Keratinocyte (primary cell): ENCODE data around the gene COL7A1. TPM values are rescaled to one million over a fixed set of nuclear protein-coding genes. Genes with fewer than 3 reads are reported as not detected.

Experiments
- DNase-seq: peaks from one replicate; pipeline ENCODE4 v3.0.0-alpha.2; 2011; ENCODE audit warnings: low read depth, missing footprints, low spot score
- FAIRE-seq: peaks from 2 replicates; lab custom pipeline; 2011; peaks lifted over from hg19 to GRCh38; lab: Jason Lieb, UNC
- H2AFZ ChIP-seq: 2 replicates; pipeline ENCODE4 v1.6.0; 2012; ENCODE audit warnings: low read length, control low read depth, inconsistent platforms; ENCODE audit not compliant: control insufficient read depth
- H3K27ac ChIP-seq: 2 replicates; pipeline ENCODE4 v1.5.1; 2011; ENCODE audit warnings: low read length; ENCODE audit not compliant: control insufficient read depth, insufficient read depth
- H3K27me3 ChIP-seq: 3 replicates; pipeline ENCODE4 v1.6.0; 2011; ENCODE audit warnings: low read length; ENCODE audit not compliant: control insufficient read depth, insufficient read depth; ENCODE audit errors: extremely low read depth
- H3K36me3 ChIP-seq, 2 experiments: 2 replicates in 1 of 2; 3 replicates in 1 of 2; pipeline ENCODE4 v1.5.1; 2011; ENCODE audit warnings: low read length in 2 of 2, mild to moderate bottlenecking in 1 of 2; ENCODE audit not compliant: control insufficient read depth in 2 of 2, insufficient read depth in 2 of 2; ENCODE audit errors: extremely low read depth in 1 of 2
- H3K4me1 ChIP-seq: 3 replicates; pipeline ENCODE4 v1.5.1; 2011; ENCODE audit warnings: low read length; ENCODE audit not compliant: control insufficient read depth, insufficient read depth; ENCODE audit errors: extremely low read depth
- H3K4me2 ChIP-seq: 3 replicates; pipeline ENCODE4 v1.6.0; 2011; ENCODE audit warnings: low read depth, low read length; ENCODE audit not compliant: control insufficient read depth, insufficient read depth; ENCODE audit errors: extremely low read depth
- H3K4me3 ChIP-seq, 3 experiments: fragments of 200-600 bp in 1 of 3; sonication (generic) in 1 of 3; 2 replicates in 2 of 3; 3 replicates in 1 of 3; pipeline ENCODE4 v1.5.1; 2011 to 2016; ENCODE audit warnings: low read length in 3 of 3, mild to moderate bottlenecking in 3 of 3, control low read depth in 2 of 3, inconsistent platforms in 1 of 3, low read depth in 1 of 3, mixed read lengths in 1 of 3, mixed run types in 1 of 3, moderate library complexity in 1 of 3; ENCODE audit not compliant: control insufficient read depth in 2 of 3, insufficient read depth in 2 of 3; ENCODE audit errors: extremely low read depth in 1 of 3
- H3K79me2 ChIP-seq: 2 replicates; pipeline ENCODE4 v1.6.0; 2012; ENCODE audit warnings: low read length; ENCODE audit not compliant: control insufficient read depth, insufficient read depth
- H3K9ac ChIP-seq: 3 replicates; pipeline ENCODE4 v1.6.0; 2011; ENCODE audit warnings: low read length; ENCODE audit not compliant: control insufficient read depth, insufficient read depth; ENCODE audit errors: extremely low read depth
- H3K9me1 ChIP-seq: 3 replicates; pipeline ENCODE4 v1.6.0; 2011; ENCODE audit warnings: low read length; ENCODE audit not compliant: control insufficient read depth, insufficient read depth; ENCODE audit errors: extremely low read depth
- H3K9me3 ChIP-seq: 2 replicates; pipeline ENCODE4 v1.5.1; 2012; ENCODE audit warnings: low read depth, low read length; ENCODE audit not compliant: control insufficient read depth
- H4K20me1 ChIP-seq: 3 replicates; pipeline ENCODE4 v1.6.0; 2011; ENCODE audit warnings: low read length; ENCODE audit not compliant: control insufficient read depth, insufficient read depth; ENCODE audit errors: extremely low read depth
- EZH2 ChIP-seq: IDR thresholded peaks from one replicate; pipeline ENCODE4 v1.6.1; 2012; ENCODE audit warnings: inconsistent platforms, mild to moderate bottlenecking, low read length, moderate library complexity
- dilution Hi-C: fragments of 300-500 bp; cut with MboI; formaldehyde crosslinking; loops from one replicate; pipeline ENCODE4 v1.7.0; 2020; ENCODE audit warnings: low sequenced_read_pairs; ENCODE audit not compliant: extremely low pct_ligation_motif_present
- polyA plus RNA-seq, 5 experiments: library from polyadenylated mRNA; depleted of rRNA in 3 of 5; stranded (reverse) in 3 of 5; stranded (forward) in 1 of 5; unstranded in 1 of 5; fragments of >200 nt; gene quantifications; 1 replicate in 1 of 5; 2 replicates in 3 of 5; 3 replicates in 1 of 5; pipeline versions ENCODE4 v1.2.1 to v1.2.3, GENCODE V29; 2011 to 2012; ENCODE audit warnings: missing spikeins in 2 of 5, low read depth in 1 of 5, low replicate concordance in 1 of 5
- TF ChIP-seq, protein P1 (sequence below), 3 experiments: IDR thresholded peaks in 1 of 3; conservative IDR thresholded peaks in 1 of 3; optimal IDR thresholded peaks in 1 of 3; 2 replicates in 2 of 3; 3 replicates in 1 of 3; pipeline versions ENCODE3 to v1.5.1; 2011; ENCODE audit warnings: low read length in 3 of 3, mild to moderate bottlenecking in 3 of 3, moderate library complexity in 2 of 3, control low read depth in 1 of 3, inconsistent platforms in 1 of 3; ENCODE audit not compliant: insufficient read depth in 2 of 3; ENCODE audit errors: extremely low read depth in 1 of 3

The COL7A1 gene
- polyA plus RNA-seq, 1 donor (not counting 4 experiments of a cell fraction or from before 2014, with no cell fraction given) = 59.4 TPM

DNA sequence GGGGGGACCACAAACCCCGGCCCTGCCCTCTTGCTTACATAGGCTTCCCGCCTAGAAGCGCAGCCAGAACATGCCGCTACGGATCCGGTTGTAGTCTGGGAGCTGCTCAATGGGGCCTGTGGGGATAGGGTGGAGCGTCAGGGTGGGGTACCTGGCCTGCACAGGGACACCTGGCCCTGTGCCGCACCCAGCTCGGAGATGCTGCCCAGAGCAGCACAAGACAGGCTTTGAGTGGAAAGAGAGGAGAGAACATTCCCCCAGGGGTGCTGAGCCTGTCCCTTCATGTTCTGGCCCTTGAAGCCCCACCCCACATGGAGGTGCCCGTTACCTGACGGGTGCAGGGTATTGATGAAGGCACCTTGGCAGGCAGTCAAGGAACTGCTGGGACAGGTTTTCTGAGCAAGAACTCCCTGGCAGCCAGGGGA, 4.0 kb upstream of the COL7A1 start:
- Histone ChIP-seq H4K20me1 (no peaks in the 10 kb centered on the region), H3K4me1 (peaks cover 59% of the 10 kb centered on the region), H3K79me2 (peaks cover 10% of the 10 kb centered on the region), H3K9me3 (no peaks in the 10 kb centered on the region), H2AFZ (no peak overlapping the region), H3K4me3 (peak overlapping the region in 1 of 3 experiments; percentile 28), H3K27ac (peak overlapping the region; percentile 98), H3K27me3 (no peaks in the 10 kb centered on the region), H3K4me2 (peak overlapping the region; percentile 83), H3K9me1 (no peaks in the 10 kb centered on the region), H3K9ac (peak overlapping the region; percentile 74), H3K36me3 (peaks cover 36 to 43% of the 10 kb centered on the region in 2 experiments)
- peak; percentile 100 for DNase-seq
- no peak for TF ChIP-seq EZH2
- TF ChIP-seq, protein P1, sequence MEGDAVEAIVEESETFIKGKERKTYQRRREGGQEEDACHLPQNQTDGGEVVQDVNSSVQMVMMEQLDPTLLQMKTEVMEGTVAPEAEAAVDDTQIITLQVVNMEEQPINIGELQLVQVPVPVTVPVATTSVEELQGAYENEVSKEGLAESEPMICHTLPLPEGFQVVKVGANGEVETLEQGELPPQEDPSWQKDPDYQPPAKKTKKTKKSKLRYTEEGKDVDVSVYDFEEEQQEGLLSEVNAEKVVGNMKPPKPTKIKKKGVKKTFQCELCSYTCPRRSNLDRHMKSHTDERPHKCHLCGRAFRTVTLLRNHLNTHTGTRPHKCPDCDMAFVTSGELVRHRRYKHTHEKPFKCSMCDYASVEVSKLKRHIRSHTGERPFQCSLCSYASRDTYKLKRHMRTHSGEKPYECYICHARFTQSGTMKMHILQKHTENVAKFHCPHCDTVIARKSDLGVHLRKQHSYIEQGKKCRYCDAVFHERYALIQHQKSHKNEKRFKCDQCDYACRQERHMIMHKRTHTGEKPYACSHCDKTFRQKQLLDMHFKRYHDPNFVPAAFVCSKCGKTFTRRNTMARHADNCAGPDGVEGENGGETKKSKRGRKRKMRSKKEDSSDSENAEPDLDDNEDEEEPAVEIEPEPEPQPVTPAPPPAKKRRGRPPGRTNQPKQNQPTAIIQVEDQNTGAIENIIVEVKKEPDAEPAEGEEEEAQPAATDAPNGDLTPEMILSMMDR (optimal IDR thresholded peaks at IDR 0.05 in 1 of 3, IDR thresholded peaks at IDR 0.05 in 1 of 3, conservative IDR thresholded peaks at IDR 0.05 in 1 of 3; ENCODE audit: extremely low read depth in 1 of 3, insufficient read depth in 2 of 3, low read length in 3 of 3) = no peak
- dilution Hi-C loops = no loop called here
- peak; percentile 100 for FAIRE-seq

DNA sequence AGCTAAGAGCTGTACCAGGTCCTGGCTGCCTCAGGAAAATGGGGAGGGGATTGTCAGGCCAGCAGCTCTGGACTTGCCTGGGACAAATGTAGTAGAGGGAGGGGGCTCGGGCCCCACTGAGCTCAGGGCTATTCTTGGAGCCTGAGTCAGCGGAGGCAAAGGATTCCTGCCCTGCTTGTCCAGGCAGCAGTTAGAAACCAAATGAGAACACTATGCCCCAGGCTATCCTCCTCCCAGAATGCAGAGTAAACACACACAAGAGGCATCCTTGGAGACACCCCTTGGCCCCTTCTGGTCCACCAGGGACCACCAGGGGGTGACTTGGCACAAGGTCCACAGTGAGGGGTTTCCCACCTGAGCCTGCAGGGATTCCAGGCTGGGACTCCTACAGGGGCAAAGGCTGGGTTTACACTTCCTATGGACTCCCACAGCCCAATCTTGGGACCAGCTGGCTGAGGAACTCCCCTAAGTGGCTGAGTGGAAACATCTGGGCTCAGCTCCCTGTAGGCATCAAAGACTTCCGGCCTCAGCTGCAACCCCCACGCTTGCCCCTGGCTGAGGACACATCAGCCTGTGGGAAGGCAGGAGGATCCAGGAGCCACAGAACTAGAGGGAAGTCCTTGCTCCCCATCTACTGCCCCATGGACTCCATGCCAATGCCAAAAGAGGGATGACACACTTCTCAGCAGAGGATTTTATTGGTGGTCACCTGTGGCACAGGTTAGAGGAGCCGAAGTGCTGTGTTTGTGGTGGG, 3.4 kb upstream of the COL7A1 start:
- no peaks in the 10 kb centered on the region for H3K27me3 ChIP-seq
- no peak overlapping the region for H2AFZ ChIP-seq
- no peaks in the 10 kb centered on the region for H4K20me1 ChIP-seq
- peak overlapping the region; percentile 83 for H3K4me2 ChIP-seq
- no peaks in the 10 kb centered on the region for H3K9me3 ChIP-seq
- H3K27ac ChIP-seq = peak overlapping the region; percentile 98
- peak; percentile 98 for FAIRE-seq
- TF ChIP-seq EZH2 = no peak
- TF ChIP-seq, protein P1 (optimal IDR thresholded peaks at IDR 0.05 in 1 of 3, IDR thresholded peaks at IDR 0.05 in 1 of 3, conservative IDR thresholded peaks at IDR 0.05 in 1 of 3; ENCODE audit: extremely low read depth in 1 of 3, insufficient read depth in 2 of 3, low read length in 3 of 3) = no peak
- peak overlapping the region in 2 of 3 experiments; percentile 40 to 43 for H3K4me3 ChIP-seq
- no peaks in the 10 kb centered on the region for H3K9me1 ChIP-seq
- dilution Hi-C loops = no loop called here
- peaks cover 64% of the 10 kb centered on the region for H3K4me1 ChIP-seq
- H3K36me3 ChIP-seq = peaks cover 30 to 41% of the 10 kb centered on the region in 2 experiments
- H3K9ac ChIP-seq = peak overlapping the region; percentile 74
- DNase-seq = peak; percentile 99
- H3K79me2 ChIP-seq = peaks cover 16% of the 10 kb centered on the region
